Mucosa of rectum (tissue), 2 donors: ENCODE data around the gene SLC29A3.

Experiments used
- H3K27ac ChIP-seq, 2 donors: one replicate each; pipeline ENCODE4 v1.7.0; 2013; ENCODE audit warnings: inconsistent platforms in 2 of 2, low read depth in 2 of 2, low read length in 2 of 2
- H3K27me3 ChIP-seq, 2 donors: one replicate each; pipeline ENCODE4 v1.7.0; 2013; ENCODE audit warnings: low read length in 2 of 2; ENCODE audit not compliant: control insufficient read depth in 2 of 2, insufficient read depth in 2 of 2
- H3K36me3 ChIP-seq, 2 donors: one replicate each; pipeline ENCODE4 v1.7.0; 2013; ENCODE audit warnings: low read length in 2 of 2; ENCODE audit not compliant: control insufficient read depth in 2 of 2, insufficient read depth in 2 of 2
- H3K4me1 ChIP-seq, 2 donors: one replicate each; pipeline ENCODE4 v1.7.0; 2013; ENCODE audit warnings: low read length in 2 of 2, mild to moderate bottlenecking in 1 of 2; ENCODE audit not compliant: control insufficient read depth in 2 of 2, insufficient read depth in 2 of 2
- H3K4me3 ChIP-seq, 2 donors: one replicate each; pipeline ENCODE4 v1.7.0; 2013; ENCODE audit warnings: low read length in 2 of 2
- H3K9ac ChIP-seq, 2 donors: one replicate each; pipeline ENCODE4 v1.7.0; 2013; ENCODE audit warnings: low read length in 2 of 2, low read depth in 1 of 2, mild to moderate bottlenecking in 1 of 2
- H3K9me3 ChIP-seq, 2 donors: one replicate each; pipeline ENCODE4 v1.7.0; 2013; ENCODE audit warnings: low read length in 2 of 2; ENCODE audit not compliant: control insufficient read depth in 2 of 2
- donor health status: healthy.
- donor health status: Normal muscosa, but diverticular disease.

SLC29A3 gene

GRCh38 chr10:71276873-71277272 is 42.2 kb upstream of the SLC29A3 start:
- Histone ChIP-seq H3K27ac (no peak overlapping the region), H3K9me3 (no peaks in the 10 kb centered on the region), H3K9ac (no peak overlapping the region), H3K36me3 (peaks cover 0 to 2% of the 10 kb centered on the region in 2 donors), H3K4me1 (peaks cover 0 to 3% of the 10 kb centered on the region in 2 donors), H3K4me3 (no peak overlapping the region), H3K27me3 (no peaks in the 10 kb centered on the region)

GRCh38 chr10:71277914-71278665 is 41.0 kb upstream of the SLC29A3 start:
- Histone ChIP-seq H3K9me3 (no peaks in the 10 kb centered on the region), H3K4me3 (no peak overlapping the region), H3K36me3 (peaks cover 2 to 3% of the 10 kb centered on the region in 2 donors), H3K9ac (no peak overlapping the region), H3K27ac (no peak overlapping the region), H3K4me1 (peaks cover 0 to 3% of the 10 kb centered on the region in 2 donors), H3K27me3 (no peaks in the 10 kb centered on the region)

GRCh38 chr10:71278691-71279588 is 40.1 kb upstream of the SLC29A3 start:
- H3K27ac ChIP-seq: no peak overlapping the region
- no peaks in the 10 kb centered on the region for H3K27me3 ChIP-seq
- peaks cover 2 to 3% of the 10 kb centered on the region in 2 donors for H3K36me3 ChIP-seq
- no peaks in the 10 kb centered on the region for H3K9me3 ChIP-seq
- H3K4me3 ChIP-seq: no peak overlapping the region
- no peak overlapping the region for H3K9ac ChIP-seq
- H3K4me1 ChIP-seq: peaks cover 0 to 3% of the 10 kb centered on the region in 2 donors

DNA sequence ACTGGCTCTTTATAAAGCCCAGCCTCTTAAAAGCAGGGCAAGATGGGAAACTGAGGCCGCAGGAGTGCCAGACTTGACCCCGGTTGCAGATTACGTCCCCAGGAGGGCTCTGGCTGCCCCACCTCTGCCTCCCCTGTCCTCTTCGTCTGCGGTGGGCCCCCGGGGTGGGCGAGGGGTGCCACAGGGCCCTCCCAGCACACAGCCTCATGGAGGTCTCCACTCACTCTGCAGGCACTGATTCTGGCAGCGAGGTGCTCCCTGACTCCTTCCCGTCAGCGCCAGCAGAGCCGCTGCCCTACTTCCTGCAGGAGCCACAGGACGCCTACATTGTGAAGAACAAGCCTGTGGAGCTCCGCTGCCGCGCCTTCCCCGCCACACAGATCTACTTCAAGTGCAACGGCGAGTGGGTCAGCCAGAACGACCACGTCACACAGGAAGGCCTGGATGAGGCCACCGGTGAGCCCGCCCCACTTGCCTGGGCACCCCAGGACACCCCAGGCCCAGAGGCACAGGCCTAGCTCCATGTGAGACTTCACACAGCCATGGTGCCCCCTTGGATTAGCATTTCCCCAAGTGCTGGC is 39.4 kb upstream of the SLC29A3 start:
- Histone ChIP-seq H3K9ac (no peak overlapping the region), H3K27me3 (no peaks in the 10 kb centered on the region), H3K36me3 (peaks cover 2 to 3% of the 10 kb centered on the region in 2 donors), H3K4me1 (peaks cover 0 to 3% of the 10 kb centered on the region in 2 donors), H3K27ac (no peak overlapping the region), H3K9me3 (no peaks in the 10 kb centered on the region), H3K4me3 (no peak overlapping the region)

GRCh38 chr10:71280216-71280615 is 38.8 kb upstream of the SLC29A3 start:
- Histone ChIP-seq H3K4me1 (peaks cover 0 to 3% of the 10 kb centered on the region in 2 donors), H3K4me3 (no peak overlapping the region), H3K9ac (no peak overlapping the region), H3K27ac (no peak overlapping the region), H3K9me3 (no peaks in the 10 kb centered on the region), H3K36me3 (peaks cover 3 to 4% of the 10 kb centered on the region in 2 donors), H3K27me3 (no peaks in the 10 kb centered on the region)

DNA sequence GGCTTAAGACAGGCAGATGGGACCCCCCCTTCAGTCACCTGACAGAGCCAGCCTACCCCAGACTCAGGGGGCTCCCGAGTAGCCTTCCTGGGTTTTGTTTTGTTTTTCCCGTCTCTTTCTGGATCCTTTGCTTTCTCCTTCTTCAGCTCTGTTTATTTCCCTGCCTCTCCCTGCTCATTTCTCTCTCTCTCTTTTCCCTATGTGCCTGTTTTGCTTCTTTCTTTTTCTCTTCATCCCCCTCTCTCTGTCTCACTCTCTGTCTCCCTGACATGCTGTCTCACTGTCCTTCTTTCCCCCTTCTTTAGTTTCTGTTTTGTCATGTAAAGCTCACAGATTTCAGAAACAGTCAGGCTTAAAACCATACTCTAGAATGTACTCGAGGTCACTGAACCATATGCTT is 38.2 kb upstream of the SLC29A3 start:
- peaks cover 0 to 3% of the 10 kb centered on the region in 2 donors for H3K4me1 ChIP-seq
- H3K9ac ChIP-seq: no peak overlapping the region
- H3K9me3 ChIP-seq: no peaks in the 10 kb centered on the region

GRCh38 chr10:71281646-71282322 is 37.3 kb upstream of the SLC29A3 start:
- Histone ChIP-seq H3K36me3 (peaks cover 6 to 12% of the 10 kb centered on the region in 2 donors), H3K4me1 (peaks cover 0 to 3% of the 10 kb centered on the region in 2 donors), H3K27me3 (no peaks in the 10 kb centered on the region), H3K4me3 (no peak overlapping the region), H3K27ac (no peak overlapping the region), H3K9me3 (no peaks in the 10 kb centered on the region), H3K9ac (no peak overlapping the region)

More for the DNA sequence above, 38.2 kb upstream of the SLC29A3 start:
- Histone ChIP-seq H3K36me3 (peaks cover 6 to 7% of the 10 kb centered on the region in 2 donors), H3K27me3 (no peaks in the 10 kb centered on the region), H3K27ac (no peak overlapping the region), H3K4me3 (no peak overlapping the region)

DNA sequence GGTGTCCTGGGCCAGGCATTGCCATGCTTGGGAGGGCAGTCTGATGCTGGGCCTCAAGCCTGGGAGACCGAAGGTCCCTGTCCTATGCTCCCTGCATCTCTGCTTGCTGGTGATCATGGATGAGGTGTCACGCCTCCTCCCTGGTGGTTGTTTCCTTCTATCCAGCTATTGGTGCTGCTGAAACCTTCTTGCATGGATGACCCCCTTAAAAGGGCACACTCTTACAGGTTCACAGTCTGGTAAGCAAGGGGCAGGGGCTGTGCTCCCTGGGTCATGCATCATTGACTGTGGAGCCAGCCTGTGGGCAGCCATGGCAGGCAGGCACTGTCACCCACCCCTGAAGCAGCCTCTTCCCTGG is 36.8 kb upstream of the SLC29A3 start:
- Histone ChIP-seq H3K9ac (no peak overlapping the region), H3K27me3 (no peaks in the 10 kb centered on the region), H3K36me3 (peaks cover 6 to 16% of the 10 kb centered on the region in 2 donors), H3K4me1 (peaks cover 0 to 3% of the 10 kb centered on the region in 2 donors), H3K9me3 (no peaks in the 10 kb centered on the region), H3K27ac (no peak overlapping the region), H3K4me3 (no peak overlapping the region)

DNA sequence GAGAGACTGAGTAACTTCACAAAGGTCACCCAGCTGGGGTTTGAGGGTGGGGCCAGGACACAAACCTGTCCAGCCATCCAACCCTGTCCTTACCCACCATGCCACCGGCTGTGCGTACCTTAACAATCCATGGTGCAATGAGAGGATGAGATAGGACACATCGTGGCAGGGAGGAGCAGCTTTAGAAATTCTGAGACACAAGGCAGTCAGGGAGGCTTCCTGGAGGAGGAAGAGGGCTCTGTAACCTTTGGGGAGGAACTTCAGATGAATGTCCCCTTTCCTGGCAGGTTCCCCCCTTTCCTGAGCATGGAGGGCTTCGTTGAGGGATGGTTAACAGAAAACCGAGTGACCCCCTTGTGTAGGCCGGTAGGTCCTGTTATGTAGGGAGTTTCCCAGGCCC is 35.6 kb upstream of the SLC29A3 start:
- Histone ChIP-seq H3K4me1 (peaks cover 0 to 3% of the 10 kb centered on the region in 2 donors), H3K27ac (no peak overlapping the region), H3K36me3 (peaks cover 14 to 18% of the 10 kb centered on the region in 2 donors)

More for the DNA sequence above, 35.6 kb upstream of the SLC29A3 start:
- no peak overlapping the region for H3K4me3 ChIP-seq
- H3K27me3 ChIP-seq: no peaks in the 10 kb centered on the region
- H3K9ac ChIP-seq: no peak overlapping the region
- no peaks in the 10 kb centered on the region for H3K9me3 ChIP-seq
